GM23338 (cell line): ENCODE results near the gene CCNI. TPM values are rescaled to one million over a fixed set of nuclear protein-coding genes. Genes with fewer than 3 reads are reported as not detected.

Experiments used
- ATAC-seq: fragments of 200-7000 bp; cut with Tn5 transposase; 3 replicates; pipeline ENCODE4 v1.9.1; 2020
- DNase-seq: peaks from one replicate; pipeline ENCODE4 v3.0.0-alpha.2; 2015; ENCODE audit warnings: low spot score
- H2AFZ ChIP-seq: fragments of 200-600 bp; sonication (generic); 2 replicates; pipeline ENCODE4 v1.8.0; 2016; ENCODE audit warnings: antibody characterized with exemption, mild to moderate bottlenecking, moderate library complexity
- H3F3A ChIP-seq: fragments of 200-600 bp; sonication (generic); replicated peaks from 2 replicates; pipeline ENCODE4 v1.8.0; 2017; ENCODE audit warnings: antibody characterized with exemption, mixed run types, low read depth
- H3K27ac ChIP-seq: fragments of 200-600 bp; sonication (generic); 2 replicates; pipeline ENCODE4 v1.6.1; 2016; ENCODE audit warnings: low read depth
- H3K27me3 ChIP-seq: fragments of 200-600 bp; sonication (generic); 2 replicates; pipeline ENCODE4 v1.8.0; 2016; ENCODE audit warnings: mild to moderate bottlenecking, mixed run types, moderate library complexity; ENCODE audit not compliant: insufficient read depth
- H3K36me3 ChIP-seq: fragments of 200-600 bp; sonication (generic); 2 replicates; pipeline ENCODE4 v1.8.0; 2016; ENCODE audit warnings: mild to moderate bottlenecking; ENCODE audit not compliant: insufficient read depth
- H3K4me1 ChIP-seq: fragments of 200-600 bp; sonication (generic); 2 replicates; pipeline ENCODE4 v1.8.0; 2016; ENCODE audit warnings: mild to moderate bottlenecking, moderate library complexity; ENCODE audit not compliant: insufficient read depth
- H3K4me2 ChIP-seq: fragments of 200-600 bp; sonication (generic); 2 replicates; pipeline ENCODE4 v1.7.1; 2017; ENCODE audit warnings: mixed run types
- H3K4me3 ChIP-seq: fragments of 200-600 bp; sonication (generic); 2 replicates; pipeline ENCODE4 v1.6.1; 2016; ENCODE audit warnings: mixed run types
- H3K79me2 ChIP-seq: fragments of 200-600 bp; sonication (generic); replicated peaks from 2 replicates; pipeline ENCODE4 v1.8.0; 2017; ENCODE audit warnings: mild to moderate bottlenecking; ENCODE audit not compliant: insufficient read depth
- H3K9me2 ChIP-seq: fragments of 200-600 bp; sonication (generic); 2 replicates; pipeline ENCODE4 v1.8.0; 2017; ENCODE audit not compliant: insufficient read depth
- H4K20me1 ChIP-seq: fragments of 200-600 bp; sonication (generic); replicated peaks from 2 replicates; pipeline ENCODE4 v1.8.0; 2017; ENCODE audit warnings: mild to moderate bottlenecking; ENCODE audit not compliant: insufficient read depth
- H3K27ac Mint-ChIP-seq: 2 replicates; pipeline ENCODE4 v1.8.0; 2020; ENCODE audit warnings: inconsistent platforms, mild to moderate bottlenecking, moderate library complexity, mixed read lengths
- H3K27me3 Mint-ChIP-seq: 3 replicates; pipeline ENCODE4 v1.8.0; 2022; ENCODE audit warnings: low read depth, mild to moderate bottlenecking, moderate library complexity, mixed read lengths, inconsistent platforms; ENCODE audit not compliant: insufficient read depth, poor library complexity
- H3K36me3 Mint-ChIP-seq: 3 replicates; pipeline ENCODE4 v1.8.0; 2021; ENCODE audit warnings: low read depth, mild to moderate bottlenecking, inconsistent platforms, moderate library complexity, mixed read lengths
- H3K4me1 Mint-ChIP-seq: 3 replicates; pipeline ENCODE4 v1.8.0; 2020; ENCODE audit warnings: mild to moderate bottlenecking, inconsistent platforms, mixed read lengths
- H3K4me3 Mint-ChIP-seq: 3 replicates; pipeline ENCODE4 v1.8.0; 2021; ENCODE audit warnings: moderate library complexity, mild to moderate bottlenecking, inconsistent platforms, mixed read lengths
- H3K9me3 Mint-ChIP-seq: 3 replicates; pipeline ENCODE4 v1.8.0; 2020; ENCODE audit warnings: moderate library complexity, mild to moderate bottlenecking, inconsistent platforms, mixed read lengths
- CREB1 ChIP-seq: fragments of 250-450 bp; sonication (Bioruptor Pico); IDR thresholded peaks from 2 replicates; pipeline ENCODE4 v1.5.0; 2020; ENCODE audit warnings: low read depth, mild to moderate bottlenecking, moderate library complexity
- CTCF ChIP-seq, 2 experiments: fragments of 200-600 bp in 1 of 2; sonication (generic) in 1 of 2; conservative IDR thresholded peaks; 2 replicates each; pipeline versions ENCODE4 v1.5.1 to v1.6.1; 2016 to 2017; ENCODE audit warnings: antibody characterized with exemption in 2 of 2, low read depth in 2 of 2, mild to moderate bottlenecking in 2 of 2, moderate library complexity in 1 of 2
- EZH2 ChIP-seq: fragments of 200-600 bp; sonication (generic); IDR thresholded peaks from one replicate; pipeline ENCODE4 v1.8.0; 2017; ENCODE audit warnings: antibody characterized with exemption, mild to moderate bottlenecking, low read depth; ENCODE audit not compliant: unreplicated experiment
- JUNB ChIP-seq: IDR thresholded peaks from one replicate; pipeline ENCODE4 v1.6.1; 2016; ENCODE audit warnings: antibody characterized with exemption; ENCODE audit not compliant: unreplicated experiment
- NANOG ChIP-seq: IDR thresholded peaks from 2 replicates; pipeline ENCODE4 v1.6.1; 2016; ENCODE audit warnings: antibody characterized with exemption, borderline replicate concordance
- STAT1 ChIP-seq: IDR thresholded peaks from one replicate; pipeline ENCODE4 v1.6.1; 2016; ENCODE audit warnings: antibody characterized with exemption; ENCODE audit not compliant: unreplicated experiment
- ZNF114 ChIP-seq: fragments of 250-450 bp; sonication (Bioruptor Pico); IDR thresholded peaks from 2 replicates; pipeline ENCODE4 v1.5.0; 2020; ENCODE audit warnings: mild to moderate bottlenecking, moderate library complexity
- ZNF331 ChIP-seq: fragments of 250-450 bp; sonication (Bioruptor Pico); IDR thresholded peaks from 2 replicates; pipeline ENCODE4 v1.5.0; 2020; ENCODE audit warnings: low read depth, mild to moderate bottlenecking, moderate library complexity
- ZNF462 ChIP-seq: fragments of 250-450 bp; sonication (Bioruptor Pico); IDR thresholded peaks from 2 replicates; pipeline ENCODE4 v1.5.0; 2020; ENCODE audit warnings: mild to moderate bottlenecking, moderate library complexity
- polyA plus RNA-seq: library from polyadenylated mRNA; unstranded; fragments of >200 nt; fragmentation: Nextera tagmentation; extraction: Ambion mirVana; gene quantifications from 2 replicates; pipeline ENCODE4 v1.2.1, GENCODE V29; 2016
- total RNA-seq: library from RNA; depleted of rRNA; stranded (reverse); fragments of >200 nt; shearing (Covaris generic); gene quantifications from 2 replicates; pipeline ENCODE4 v1.2.3, GENCODE V29; 2014
- TF ChIP-seq, protein P1 (sequence below): IDR thresholded peaks from one replicate; pipeline ENCODE4 v1.6.1; 2018; ENCODE audit warnings: antibody characterized with exemption; ENCODE audit not compliant: unreplicated experiment

The CCNI gene
- total and polyA plus RNA-seq, 2 experiments from 2014 or later, result 207 to 248 TPM

DNA sequence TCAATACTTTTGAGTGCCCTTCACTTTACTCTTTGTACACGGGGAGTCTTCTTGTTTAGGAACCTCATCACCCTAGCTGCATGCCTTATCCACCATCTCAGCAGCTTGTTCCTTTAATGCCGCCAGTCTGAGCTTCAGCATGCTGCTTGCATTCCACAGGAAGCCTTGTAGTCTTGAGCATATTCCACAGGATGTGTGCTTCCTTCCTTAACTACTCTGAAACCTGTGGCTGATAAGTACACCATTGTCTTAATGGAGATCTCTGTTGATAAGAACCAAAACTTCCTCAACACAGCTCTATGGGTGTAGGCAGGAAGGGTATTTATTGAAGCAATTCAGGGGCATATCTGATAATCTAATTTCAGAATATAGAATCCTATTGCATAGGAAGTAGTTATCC is 24.4 kb upstream of the CCNI start (continued):
- no peak for TF ChIP-seq ZNF462
- TF ChIP-seq STAT1, result no peak
- no peak for TF ChIP-seq CTCF (conservative IDR thresholded peaks at IDR 0.05; ENCODE audit: low read depth in 2 of 2)

DNA sequence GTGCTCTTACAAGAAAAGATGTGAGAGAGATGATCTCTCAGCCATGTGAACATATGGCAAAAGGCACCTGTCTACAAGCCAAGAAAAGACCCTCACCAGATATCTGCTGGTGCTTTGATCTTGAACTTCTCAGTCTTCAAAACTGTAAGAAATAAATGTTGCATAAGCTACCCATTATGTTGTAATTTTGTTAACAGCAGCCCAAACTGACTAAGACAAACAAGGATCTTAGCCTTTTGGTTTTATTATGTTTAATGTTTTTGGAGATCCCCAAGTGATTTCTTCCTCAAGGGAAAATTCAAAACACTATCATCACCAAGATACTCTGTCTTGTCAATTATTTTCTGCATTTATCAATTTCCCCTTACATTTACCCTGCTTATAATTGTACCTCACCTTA is 21.8 kb upstream of the CCNI start:
- H3K9me2 ChIP-seq, result no peaks in the 10 kb centered on the region
- no peaks in the 10 kb centered on the region for H3K4me1 ChIP-seq
- H3K27me3 ChIP-seq, result no peaks in the 10 kb centered on the region
- H3K4me2 ChIP-seq, result no peak overlapping the region
- no peaks in the 10 kb centered on the region for H3F3A ChIP-seq
- ATAC-seq (no peak), DNase-seq (no peak)
- Mint-ChIP-seq H3K27me3 (no peaks in the 10 kb centered on the region), H3K27ac (no peak overlapping the region), H3K9me3 (no peaks in the 10 kb centered on the region), H3K4me1 (peaks cover 5% of the 10 kb centered on the region; the same call in 2 of the 3 replicates), H3K36me3 (no peaks in the 10 kb centered on the region), H3K4me3 (no peak overlapping the region)
- H2AFZ ChIP-seq, result no peak overlapping the region
- H3K27ac ChIP-seq, result no peak overlapping the region
- H3K79me2 ChIP-seq, result no peaks in the 10 kb centered on the region
- no peaks in the 10 kb centered on the region for H3K36me3 ChIP-seq
- no peak overlapping the region for H3K4me3 ChIP-seq
- no peaks in the 10 kb centered on the region; the same call in 1 of the 2 replicates for H4K20me1 ChIP-seq
- TF ChIP-seq CTCF (conservative IDR thresholded peaks at IDR 0.05; ENCODE audit: low read depth in 2 of 2), result no peak
- TF ChIP-seq JUNB, result no peak
- TF ChIP-seq, protein P1, sequence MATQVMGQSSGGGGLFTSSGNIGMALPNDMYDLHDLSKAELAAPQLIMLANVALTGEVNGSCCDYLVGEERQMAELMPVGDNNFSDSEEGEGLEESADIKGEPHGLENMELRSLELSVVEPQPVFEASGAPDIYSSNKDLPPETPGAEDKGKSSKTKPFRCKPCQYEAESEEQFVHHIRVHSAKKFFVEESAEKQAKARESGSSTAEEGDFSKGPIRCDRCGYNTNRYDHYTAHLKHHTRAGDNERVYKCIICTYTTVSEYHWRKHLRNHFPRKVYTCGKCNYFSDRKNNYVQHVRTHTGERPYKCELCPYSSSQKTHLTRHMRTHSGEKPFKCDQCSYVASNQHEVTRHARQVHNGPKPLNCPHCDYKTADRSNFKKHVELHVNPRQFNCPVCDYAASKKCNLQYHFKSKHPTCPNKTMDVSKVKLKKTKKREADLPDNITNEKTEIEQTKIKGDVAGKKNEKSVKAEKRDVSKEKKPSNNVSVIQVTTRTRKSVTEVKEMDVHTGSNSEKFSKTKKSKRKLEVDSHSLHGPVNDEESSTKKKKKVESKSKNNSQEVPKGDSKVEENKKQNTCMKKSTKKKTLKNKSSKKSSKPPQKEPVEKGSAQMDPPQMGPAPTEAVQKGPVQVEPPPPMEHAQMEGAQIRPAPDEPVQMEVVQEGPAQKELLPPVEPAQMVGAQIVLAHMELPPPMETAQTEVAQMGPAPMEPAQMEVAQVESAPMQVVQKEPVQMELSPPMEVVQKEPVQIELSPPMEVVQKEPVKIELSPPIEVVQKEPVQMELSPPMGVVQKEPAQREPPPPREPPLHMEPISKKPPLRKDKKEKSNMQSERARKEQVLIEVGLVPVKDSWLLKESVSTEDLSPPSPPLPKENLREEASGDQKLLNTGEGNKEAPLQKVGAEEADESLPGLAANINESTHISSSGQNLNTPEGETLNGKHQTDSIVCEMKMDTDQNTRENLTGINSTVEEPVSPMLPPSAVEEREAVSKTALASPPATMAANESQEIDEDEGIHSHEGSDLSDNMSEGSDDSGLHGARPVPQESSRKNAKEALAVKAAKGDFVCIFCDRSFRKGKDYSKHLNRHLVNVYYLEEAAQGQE, result no peak
- TF ChIP-seq CREB1 (CRISPR knock-in tag), result no peak
- no peak for TF ChIP-seq ZNF331 (CRISPR knock-in tag)
- no peak for TF ChIP-seq NANOG
- no peak for TF ChIP-seq EZH2
- TF ChIP-seq ZNF114 (CRISPR knock-in tag), result no peak
